Karpas-422 (cell line): ENCODE data around the gene NCLN. TPM values are rescaled to one million over a fixed set of nuclear protein-coding genes. Genes with fewer than 3 reads are reported as not detected.

Source experiments
- DNase-seq: peaks from one replicate; pipeline ENCODE4 v3.0.0-alpha.2; 2015
- H2AFZ ChIP-seq: fragments of 200-600 bp; sonication (generic); 2 replicates; pipeline ENCODE4 v1.6.1; 2014; ENCODE audit warnings: antibody characterized with exemption, low read length, mixed read lengths
- H3K27ac ChIP-seq: fragments of 200-600 bp; sonication (generic); 2 replicates; pipeline ENCODE4 v1.5.1; 2014; ENCODE audit warnings: mild to moderate bottlenecking, low read length, moderate library complexity
- H3K27me3 ChIP-seq: fragments of 200-600 bp; sonication (generic); 2 replicates; pipeline ENCODE4 v1.6.1; 2014; ENCODE audit warnings: low read length, mixed read lengths
- H3K36me3 ChIP-seq: fragments of 200-600 bp; sonication (generic); 2 replicates; pipeline ENCODE4 v1.6.1; 2014; ENCODE audit warnings: low read length, mixed read lengths; ENCODE audit not compliant: insufficient read depth
- H3K4me1 ChIP-seq: fragments of 200-600 bp; sonication (generic); 2 replicates; pipeline ENCODE4 v1.6.1; 2014; ENCODE audit warnings: mild to moderate bottlenecking, low read length, mixed read lengths
- H3K4me2 ChIP-seq: fragments of 200-600 bp; sonication (generic); 2 replicates; pipeline ENCODE4 v1.6.1; 2014; ENCODE audit warnings: low read length, low read depth, mild to moderate bottlenecking; ENCODE audit not compliant: poor library complexity, severe bottlenecking
- H3K4me3 ChIP-seq: fragments of 200-600 bp; sonication (generic); 2 replicates; pipeline ENCODE4 v1.5.1; 2014; ENCODE audit warnings: mild to moderate bottlenecking, antibody characterized with exemption, low read length, mixed read lengths
- H3K79me2 ChIP-seq: fragments of 200-600 bp; sonication (generic); 2 replicates; pipeline ENCODE4 v1.6.1; 2014; ENCODE audit warnings: mild to moderate bottlenecking, low read length, mixed read lengths
- H3K9ac ChIP-seq: fragments of 200-600 bp; sonication (generic); 2 replicates; pipeline ENCODE4 v1.6.0; 2014; ENCODE audit warnings: low read length
- H3K9me2 ChIP-seq: fragments of 200-600 bp; sonication (generic), shearing (Covaris generic); replicated peaks from 2 replicates; pipeline ENCODE4 v1.6.0; 2014; ENCODE audit warnings: mild to moderate bottlenecking, low read length, moderate library complexity; ENCODE audit not compliant: insufficient read depth
- H3K9me3 ChIP-seq: fragments of 300-700, 200-600 bp; sonication (generic); 2 replicates; pipeline ENCODE4 v1.6.1; 2014; ENCODE audit warnings: low read length, mixed read lengths
- H4K20me1 ChIP-seq: fragments of 200-600 bp; sonication (generic); 2 replicates; pipeline ENCODE4 v1.6.1; 2014; ENCODE audit warnings: mild to moderate bottlenecking, antibody characterized with exemption, low read length, low read depth; ENCODE audit not compliant: insufficient read depth
- total RNA-seq: library from RNA; depleted of rRNA; stranded (reverse); fragments of >200 nt; shearing (Covaris generic); gene quantifications from 2 replicates; pipeline ENCODE4 v1.2.3, GENCODE V29; 2014; ENCODE audit warnings: low replicate concordance

NCLN gene
- total RNA-seq, 1 experiment from 2014 or later, result 37.6 TPM

DNA sequence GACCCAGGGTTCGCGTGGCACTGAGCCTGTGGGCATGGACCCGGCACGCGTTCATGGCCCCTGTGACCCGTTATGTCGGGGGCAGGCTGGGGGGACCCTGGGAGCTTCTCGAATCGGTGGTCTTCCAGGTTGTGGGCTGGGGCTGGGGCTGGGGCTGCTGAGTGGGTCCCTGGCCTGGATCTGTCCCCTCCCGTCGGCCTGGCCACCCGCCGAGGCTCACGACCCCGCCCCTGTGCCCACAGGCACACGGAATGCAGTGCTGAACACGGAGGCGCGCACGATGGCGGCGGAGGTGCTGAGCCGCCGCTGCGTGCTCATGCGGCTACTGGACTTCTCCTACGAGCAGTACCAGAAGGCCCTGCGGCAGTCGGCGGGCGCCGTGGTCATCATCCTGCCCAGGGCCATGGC, 6.5 kb downstream of the NCLN start:
- no peak for DNase-seq
- no peak overlapping the region for H3K9ac ChIP-seq
- peaks cover 40% of the 10 kb centered on the region for H4K20me1 ChIP-seq
- no peak overlapping the region for H3K4me2 ChIP-seq
- no peak overlapping the region for H2AFZ ChIP-seq
- H3K9me2 ChIP-seq, result no peaks in the 10 kb centered on the region
- H3K36me3 ChIP-seq, result no peaks in the 10 kb centered on the region
- no peak overlapping the region for H3K4me3 ChIP-seq
- no peak overlapping the region for H3K27ac ChIP-seq
- no peaks in the 10 kb centered on the region for H3K9me3 ChIP-seq
- no peaks in the 10 kb centered on the region for H3K27me3 ChIP-seq
- peaks cover 5% of the 10 kb centered on the region for H3K4me1 ChIP-seq
- H3K79me2 ChIP-seq, result peaks cover 44% of the 10 kb centered on the region

DNA sequence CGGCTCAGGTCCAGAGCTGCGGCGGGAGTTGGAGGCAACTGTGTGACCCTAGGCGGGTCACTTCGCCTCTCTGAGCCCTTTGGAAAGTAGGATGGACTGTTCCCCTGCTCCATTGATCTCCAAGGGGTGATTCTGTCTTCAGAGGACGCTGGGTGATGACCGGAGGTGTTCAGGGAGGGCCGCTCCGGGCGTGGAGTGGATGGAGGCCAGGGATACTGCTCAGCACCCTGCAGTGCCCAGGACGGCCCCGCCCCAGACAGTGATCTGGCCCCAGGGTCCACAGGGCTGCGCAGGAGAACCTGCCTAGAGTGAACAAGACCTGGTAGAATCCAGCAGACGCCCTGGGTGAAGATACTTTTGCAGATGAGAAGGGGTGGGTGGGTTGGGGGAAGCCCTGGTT, 7.0 kb downstream of the NCLN start:
- Histone ChIP-seq H4K20me1 (peaks cover 35% of the 10 kb centered on the region), H3K27me3 (no peaks in the 10 kb centered on the region), H3K4me3 (no peak overlapping the region), H3K9me3 (no peaks in the 10 kb centered on the region), H3K9ac (no peak overlapping the region), H3K27ac (no peak overlapping the region), H3K4me1 (peaks cover under 1% of the 10 kb centered on the region; the same call in 1 of the 2 replicates), H3K79me2 (peaks cover 40% of the 10 kb centered on the region), H3K9me2 (no peaks in the 10 kb centered on the region), H2AFZ (no peak overlapping the region), H3K4me2 (no peak overlapping the region), H3K36me3 (no peaks in the 10 kb centered on the region)
- DNase-seq, result no peak

DNA sequence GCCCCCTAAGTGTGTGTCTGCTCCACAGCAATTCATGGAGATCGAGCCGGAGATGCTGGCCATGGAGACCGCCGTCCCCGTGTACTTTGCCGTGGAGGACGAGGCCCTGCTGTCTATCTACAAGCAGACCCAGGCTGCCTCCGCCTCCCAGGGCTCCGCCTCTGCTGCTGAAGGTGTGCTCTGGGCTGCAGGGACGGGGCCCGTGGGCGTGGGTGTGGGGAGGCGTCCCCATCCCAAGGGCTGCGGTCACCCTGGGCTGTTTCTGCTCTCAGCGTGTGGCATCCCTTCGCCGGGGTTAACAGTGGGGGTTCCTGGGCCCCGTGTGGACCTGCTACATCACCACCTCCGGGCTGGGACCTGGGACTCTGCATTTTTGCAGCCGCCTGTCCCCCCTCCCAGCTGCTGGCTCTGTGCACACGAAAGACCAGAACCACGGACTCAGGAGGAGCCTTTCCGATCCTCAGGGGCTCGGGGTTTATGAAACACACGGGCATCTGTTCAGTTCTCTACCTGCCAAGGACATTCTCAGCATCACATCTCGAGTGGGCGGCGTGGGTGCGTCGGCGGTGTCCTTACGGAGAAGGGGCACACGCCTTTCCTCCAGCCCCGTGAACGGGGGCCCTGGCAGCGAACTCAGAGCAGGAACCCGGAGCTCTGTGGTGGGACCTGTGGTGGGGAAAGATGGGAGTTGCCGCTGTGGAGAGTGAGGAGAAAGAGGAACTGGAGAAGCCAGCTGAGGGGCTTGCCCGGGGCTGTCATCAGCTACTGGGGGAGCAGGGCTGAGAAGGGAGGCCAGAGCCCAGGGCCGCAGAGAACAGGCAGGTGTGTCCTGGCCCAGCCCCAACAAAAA, 7.8 kb downstream of the NCLN start:
- Histone ChIP-seq H4K20me1 (peaks cover 27% of the 10 kb centered on the region), H3K27me3 (no peaks in the 10 kb centered on the region), H3K9me3 (no peaks in the 10 kb centered on the region), H3K36me3 (no peaks in the 10 kb centered on the region), H2AFZ (no peak overlapping the region), H3K4me3 (no peak overlapping the region), H3K9me2 (no peaks in the 10 kb centered on the region), H3K9ac (no peak overlapping the region), H3K4me2 (no peak overlapping the region), H3K79me2 (peaks cover 32% of the 10 kb centered on the region), H3K27ac (no peak overlapping the region), H3K4me1 (no peaks in the 10 kb centered on the region)
- DNase-seq, result no peak

DNA sequence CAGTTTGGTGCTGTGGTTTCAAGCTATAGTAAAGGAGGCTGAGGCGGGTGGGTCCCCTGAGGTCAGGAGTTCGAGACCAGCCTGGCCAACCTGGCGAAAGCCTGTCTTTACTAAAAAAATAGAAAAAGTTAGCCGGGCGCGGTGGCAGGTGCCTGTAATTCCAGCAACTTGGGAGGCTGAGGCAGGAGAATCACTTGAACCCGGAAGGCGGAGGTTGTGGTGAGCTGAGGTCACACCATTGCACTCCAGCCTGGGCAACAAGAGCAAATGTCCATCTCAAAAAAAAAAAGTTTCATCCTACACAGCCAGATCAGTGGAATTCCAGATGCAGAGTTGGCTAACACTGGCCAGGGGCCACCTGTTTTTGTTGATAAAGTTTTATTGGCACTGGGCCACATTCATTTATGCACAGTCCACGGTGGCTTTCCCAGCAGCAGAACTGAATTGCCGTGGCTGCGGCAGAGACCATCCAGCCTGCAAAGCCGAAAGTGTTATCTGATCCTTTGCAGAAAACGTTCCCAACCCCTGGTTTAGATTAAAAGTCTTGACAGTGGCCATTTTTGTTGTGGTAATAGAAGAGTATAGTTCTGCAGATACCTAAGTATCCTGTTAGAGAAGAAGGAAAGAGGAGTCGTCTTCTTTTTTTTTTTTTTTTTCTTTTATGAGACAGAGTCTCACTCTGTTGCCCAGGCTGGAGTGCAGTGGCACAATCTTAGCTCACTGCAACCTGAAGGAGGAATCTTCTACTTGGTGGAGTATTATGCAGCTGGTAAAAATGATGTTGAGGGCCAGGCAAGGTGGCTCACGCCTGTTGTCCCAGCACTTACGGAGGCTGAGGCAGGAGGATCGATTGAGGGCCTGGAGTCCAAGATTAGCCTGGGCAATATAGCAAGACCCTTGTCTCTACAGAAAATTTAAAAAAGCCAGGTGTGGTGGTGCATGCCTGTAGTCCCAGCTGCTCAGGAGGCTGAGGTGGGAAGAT, 8.7 kb downstream of the NCLN start:
- peaks cover 18% of the 10 kb centered on the region for H4K20me1 ChIP-seq

DNA sequence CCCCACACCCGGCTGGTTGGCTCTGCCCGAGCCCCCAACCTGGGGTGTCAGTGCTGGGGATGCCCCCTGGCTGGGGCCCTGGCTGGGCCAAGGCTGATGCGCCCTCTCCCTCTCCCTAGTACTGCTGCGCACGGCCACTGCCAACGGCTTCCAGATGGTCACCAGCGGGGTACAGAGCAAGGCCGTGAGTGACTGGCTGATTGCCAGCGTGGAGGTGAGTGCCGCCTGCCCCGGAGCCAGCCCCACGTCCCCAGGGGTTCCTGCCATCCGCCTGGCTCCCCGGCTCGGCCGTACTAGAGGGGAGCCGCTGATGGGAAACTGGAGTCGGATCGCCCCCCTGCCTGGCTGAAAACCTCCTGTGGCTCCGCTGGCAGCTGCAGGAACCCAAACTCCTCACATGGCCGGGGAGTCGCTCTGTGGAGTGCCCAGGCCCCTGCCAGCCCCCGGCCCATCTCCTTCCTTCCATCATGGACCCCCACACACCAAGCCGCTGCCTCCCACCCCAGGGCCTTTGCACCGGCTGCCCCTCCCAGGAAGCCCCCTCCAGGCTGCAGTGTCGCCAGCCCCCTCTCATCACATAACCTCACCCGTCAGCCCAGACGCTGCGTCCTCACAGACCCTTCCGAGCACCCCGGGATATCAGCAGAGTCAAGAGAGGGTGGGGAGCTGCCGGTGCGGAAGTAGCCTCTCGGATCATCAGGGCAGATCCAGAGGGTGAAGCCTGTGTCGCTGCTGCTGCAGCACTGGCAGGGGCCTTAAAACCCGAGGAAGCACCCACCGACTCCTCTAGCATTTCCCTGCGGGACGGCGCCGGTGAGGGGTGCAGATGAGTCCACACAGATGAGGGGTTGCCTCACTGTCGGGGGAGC, 10.6 kb downstream of the NCLN start:
- Histone ChIP-seq H3K9ac (no peak overlapping the region), H3K27ac (no peak overlapping the region), H3K4me3 (no peak overlapping the region), H3K9me3 (no peaks in the 10 kb centered on the region), H4K20me1 (0 out of 2 replicates have a peak, but pooled peaks cover 9% of the 10 kb centered on the region), H3K9me2 (no peaks in the 10 kb centered on the region), H3K27me3 (no peaks in the 10 kb centered on the region), H3K79me2 (peaks cover 4% of the 10 kb centered on the region), H3K4me2 (no peak overlapping the region), H2AFZ (no peak overlapping the region), H3K4me1 (no peaks in the 10 kb centered on the region), H3K36me3 (no peaks in the 10 kb centered on the region)
- DNase-seq, result no peak

More for the DNA sequence above, 8.7 kb downstream of the NCLN start:
- no peak for DNase-seq
- no peak overlapping the region for H2AFZ ChIP-seq
- H3K4me3 ChIP-seq, result no peak overlapping the region
- no peak overlapping the region for H3K27ac ChIP-seq
- peaks cover 23% of the 10 kb centered on the region for H3K79me2 ChIP-seq
- no peaks in the 10 kb centered on the region for H3K9me2 ChIP-seq
- H3K27me3 ChIP-seq, result no peaks in the 10 kb centered on the region
- no peaks in the 10 kb centered on the region for H3K4me1 ChIP-seq
- no peak overlapping the region for H3K9ac ChIP-seq
- no peaks in the 10 kb centered on the region for H3K36me3 ChIP-seq
- H3K9me3 ChIP-seq, result no peaks in the 10 kb centered on the region
- H3K4me2 ChIP-seq, result no peak overlapping the region

DNA sequence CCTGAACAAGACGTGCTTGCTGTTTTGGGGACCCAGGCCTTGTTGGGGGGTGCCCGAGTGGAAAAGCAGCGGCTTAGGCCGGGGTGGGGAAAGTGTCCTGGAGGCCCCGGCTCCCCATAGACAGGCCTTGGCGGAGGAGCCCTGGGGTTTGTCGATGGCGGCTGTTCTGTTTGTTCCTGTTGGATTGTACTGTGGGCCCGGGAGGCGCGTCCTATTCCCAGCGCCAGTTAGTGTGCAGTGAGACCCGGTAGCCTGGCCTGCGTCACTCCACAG, 11.1 kb downstream of the NCLN start:
- Histone ChIP-seq H3K9me2 (no peaks in the 10 kb centered on the region), H3K27ac (no peak overlapping the region), H3K4me3 (no peak overlapping the region), H3K79me2 (no peaks in the 10 kb centered on the region; the same call in 1 of the 2 replicates), H3K4me1 (no peaks in the 10 kb centered on the region), H3K36me3 (no peaks in the 10 kb centered on the region), H3K9me3 (no peaks in the 10 kb centered on the region), H4K20me1 (0 out of 2 replicates have a peak, but pooled peaks cover 7% of the 10 kb centered on the region), H3K27me3 (no peaks in the 10 kb centered on the region), H2AFZ (no peak overlapping the region), H3K4me2 (no peak overlapping the region), H3K9ac (no peak overlapping the region)
- DNase-seq, result no peak

DNA sequence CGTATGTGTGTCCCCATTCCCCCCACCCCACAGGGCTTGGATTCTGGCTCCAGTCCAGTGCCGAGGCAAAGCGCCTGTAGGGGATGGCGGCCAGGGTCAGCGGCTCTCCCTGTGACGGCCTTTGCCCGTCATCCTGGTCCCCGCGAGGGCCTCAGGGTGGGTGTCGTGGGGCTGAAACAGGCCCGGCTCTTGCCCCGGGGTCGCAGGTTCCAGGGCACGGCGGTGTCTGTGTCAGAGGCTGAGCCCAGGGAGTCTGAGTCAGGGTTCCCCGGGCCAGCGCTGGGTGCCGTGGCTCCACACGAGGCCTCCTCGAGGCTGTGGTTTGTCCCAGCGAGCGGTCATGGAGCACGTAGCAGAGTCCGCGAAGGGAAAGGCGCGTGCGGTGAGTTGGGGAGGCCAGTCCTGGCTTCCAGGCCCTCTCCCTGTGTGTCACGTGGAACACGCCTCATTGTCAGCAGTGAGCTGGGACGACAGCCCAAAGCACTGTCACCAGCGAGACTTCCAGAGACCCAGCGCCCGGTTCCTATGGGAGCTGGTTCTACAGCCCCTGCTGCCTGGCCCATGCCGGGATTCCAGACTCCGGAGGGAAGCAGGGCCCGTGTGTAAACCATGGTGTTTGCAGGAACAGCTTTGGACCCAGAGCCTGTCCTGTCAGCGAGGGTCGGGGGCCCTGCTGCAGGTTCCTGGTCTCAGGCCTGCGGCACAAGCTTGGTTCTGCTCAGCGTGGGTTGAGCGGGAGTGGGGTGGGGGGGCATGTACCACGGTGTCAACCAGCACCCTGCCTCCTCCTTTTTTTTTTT, 13.4 kb downstream of the NCLN start:
- no peak overlapping the region for H3K9ac ChIP-seq
- H2AFZ ChIP-seq, result no peak overlapping the region

More for the DNA sequence above, 13.4 kb downstream of the NCLN start:
- Histone ChIP-seq H3K27ac (no peak overlapping the region), H3K9me2 (no peaks in the 10 kb centered on the region), H3K4me3 (no peak overlapping the region), H3K4me2 (no peak overlapping the region), H3K27me3 (no peaks in the 10 kb centered on the region), H4K20me1 (0 out of 2 replicates have a peak, but pooled peaks cover 5% of the 10 kb centered on the region), H3K36me3 (no peaks in the 10 kb centered on the region), H3K79me2 (no peaks in the 10 kb centered on the region), H3K4me1 (no peaks in the 10 kb centered on the region), H3K9me3 (no peaks in the 10 kb centered on the region)
- no peak for DNase-seq
